Astrocyte (in vitro differentiated cells and primary cell): ENCODE measurements around the gene USP47. TPM values are rescaled to one million over a fixed set of nuclear protein-coding genes. Genes with fewer than 3 reads are reported as not detected.

Experiments
- DNase-seq: peaks from one replicate; pipeline ENCODE4 v3.0.0-alpha.2; 2010; ENCODE audit warnings: low read depth
- FAIRE-seq: peaks from 2 replicates; lab custom pipeline; 2011; peaks lifted over from hg19 to GRCh38; lab: Jason Lieb, UNC
- H2AFZ ChIP-seq: 2 replicates; pipeline ENCODE4 v1.6.0; 2012; ENCODE audit warnings: low read depth, low read length, inconsistent platforms
- H3K27ac ChIP-seq: 2 replicates; pipeline ENCODE4 v1.5.1; 2011; ENCODE audit warnings: low read depth, low read length, inconsistent platforms
- H3K27me3 ChIP-seq: 2 replicates; pipeline ENCODE4 v1.6.0; 2011; ENCODE audit warnings: low read length, inconsistent platforms; ENCODE audit not compliant: insufficient read depth
- H3K36me3 ChIP-seq: 2 replicates; pipeline ENCODE4 v1.5.1; 2011; ENCODE audit warnings: low read length, inconsistent platforms; ENCODE audit not compliant: insufficient read depth
- H3K4me1 ChIP-seq: 2 replicates; pipeline ENCODE4 v1.5.1; 2011; ENCODE audit warnings: low read length, inconsistent platforms; ENCODE audit not compliant: insufficient read depth
- H3K4me2 ChIP-seq: 2 replicates; pipeline ENCODE4 v1.6.0; 2012; ENCODE audit warnings: low read length, inconsistent platforms
- H3K4me3 ChIP-seq: 2 replicates; pipeline ENCODE4 v1.5.1; 2011; ENCODE audit warnings: low read depth, mild to moderate bottlenecking, low read length, inconsistent platforms; ENCODE audit not compliant: insufficient read depth
- H3K79me2 ChIP-seq: 2 replicates; pipeline ENCODE4 v1.6.0; 2012; ENCODE audit warnings: mild to moderate bottlenecking, low read length, inconsistent platforms; ENCODE audit not compliant: insufficient read depth
- H3K9ac ChIP-seq: 2 replicates; pipeline ENCODE4 v1.6.0; 2012; ENCODE audit warnings: mild to moderate bottlenecking, low read length, inconsistent platforms
- H3K9me3 ChIP-seq: 2 replicates; pipeline ENCODE4 v1.5.1; 2012; ENCODE audit warnings: low read depth, mild to moderate bottlenecking, low read length, inconsistent platforms; ENCODE audit not compliant: insufficient read depth
- H4K20me1 ChIP-seq: 2 replicates; pipeline ENCODE4 v1.6.0; 2012; ENCODE audit warnings: low read length, inconsistent platforms; ENCODE audit not compliant: insufficient read depth
- H3K27ac Mint-ChIP-seq: one replicate; pipeline ENCODE4 v1.8.0; 2021; ENCODE audit warnings: mild to moderate bottlenecking, mixed read lengths; ENCODE audit not compliant: unreplicated experiment
- H3K27me3 Mint-ChIP-seq: one replicate; pipeline ENCODE4 v1.8.0; 2021; ENCODE audit warnings: low read depth, mixed read lengths; ENCODE audit not compliant: unreplicated experiment
- H3K36me3 Mint-ChIP-seq: one replicate; pipeline ENCODE4 v1.8.0; 2021; ENCODE audit warnings: low read depth, mixed read lengths; ENCODE audit not compliant: unreplicated experiment
- H3K4me1 Mint-ChIP-seq: one replicate; pipeline ENCODE4 v1.8.0; 2021; ENCODE audit warnings: low read depth, mixed read lengths; ENCODE audit not compliant: unreplicated experiment
- H3K4me3 Mint-ChIP-seq: one replicate; pipeline ENCODE4 v1.8.0; 2021; ENCODE audit warnings: mild to moderate bottlenecking, moderate library complexity, mixed read lengths; ENCODE audit not compliant: unreplicated experiment
- H3K9me3 Mint-ChIP-seq: one replicate; pipeline ENCODE4 v1.8.0; 2021; ENCODE audit warnings: mild to moderate bottlenecking, mixed read lengths; ENCODE audit not compliant: unreplicated experiment
- EZH2 ChIP-seq: IDR thresholded peaks from 2 replicates; pipeline ENCODE4 v1.6.1; 2012; ENCODE audit warnings: mild to moderate bottlenecking, low read length, inconsistent platforms; ENCODE audit not compliant: insufficient read depth
- total RNA-seq: library from RNA; stranded (reverse); gene quantifications from 2 replicates; pipeline ENCODE4 v1.2.1, GENCODE V29; 2021
- TF ChIP-seq, protein P1 (sequence below): IDR thresholded peaks from 2 replicates; pipeline ENCODE4 v1.5.1; 2011; ENCODE audit warnings: low read depth, mild to moderate bottlenecking, inconsistent platforms, low read length, moderate library complexity; ENCODE audit not compliant: insufficient read depth

The USP47 gene
- total RNA-seq, 1 donor from 2014 or later = 49.5 TPM

DNA sequence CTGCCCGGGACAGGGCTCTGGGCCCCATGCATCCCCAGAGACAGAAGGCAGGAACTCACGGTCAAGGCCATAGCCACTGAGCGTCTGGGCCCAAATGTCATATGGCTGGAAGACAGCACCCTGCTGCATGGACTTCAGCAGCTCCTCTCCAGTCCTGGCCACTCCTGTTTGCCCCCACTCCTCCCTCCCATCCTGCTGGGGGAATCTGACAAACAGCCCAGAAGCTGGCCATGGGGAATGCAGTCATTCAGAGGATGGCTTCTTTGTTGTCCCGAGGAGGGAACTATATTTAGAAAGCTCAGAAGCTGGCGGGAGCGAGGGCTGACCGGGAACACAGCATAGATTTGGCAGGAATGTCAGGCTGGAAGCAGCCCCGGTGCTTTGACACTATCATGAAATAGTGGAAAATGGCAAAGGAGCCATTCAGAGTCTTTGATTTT lies 131.6 kb downstream of the USP47 start:
- no peak overlapping the region for H3K4me3 ChIP-seq
- no peaks in the 10 kb centered on the region for H3K9me3 ChIP-seq
- peaks cover 54% of the 10 kb centered on the region for H3K4me1 Mint-ChIP-seq
- no peaks in the 10 kb centered on the region for H3K27me3 ChIP-seq
- DNase-seq (peak; percentile 83), FAIRE-seq (peak; percentile 74)
- no peak overlapping the region for H2AFZ ChIP-seq
- no peaks in the 10 kb centered on the region for H3K9me3 Mint-ChIP-seq
- peaks cover 28% of the 10 kb centered on the region for H3K36me3 Mint-ChIP-seq
- H3K27ac Mint-ChIP-seq = peak overlapping the region; percentile 84
- no peaks in the 10 kb centered on the region for H3K27me3 Mint-ChIP-seq
- no peak for TF ChIP-seq EZH2
- TF ChIP-seq, protein P1, sequence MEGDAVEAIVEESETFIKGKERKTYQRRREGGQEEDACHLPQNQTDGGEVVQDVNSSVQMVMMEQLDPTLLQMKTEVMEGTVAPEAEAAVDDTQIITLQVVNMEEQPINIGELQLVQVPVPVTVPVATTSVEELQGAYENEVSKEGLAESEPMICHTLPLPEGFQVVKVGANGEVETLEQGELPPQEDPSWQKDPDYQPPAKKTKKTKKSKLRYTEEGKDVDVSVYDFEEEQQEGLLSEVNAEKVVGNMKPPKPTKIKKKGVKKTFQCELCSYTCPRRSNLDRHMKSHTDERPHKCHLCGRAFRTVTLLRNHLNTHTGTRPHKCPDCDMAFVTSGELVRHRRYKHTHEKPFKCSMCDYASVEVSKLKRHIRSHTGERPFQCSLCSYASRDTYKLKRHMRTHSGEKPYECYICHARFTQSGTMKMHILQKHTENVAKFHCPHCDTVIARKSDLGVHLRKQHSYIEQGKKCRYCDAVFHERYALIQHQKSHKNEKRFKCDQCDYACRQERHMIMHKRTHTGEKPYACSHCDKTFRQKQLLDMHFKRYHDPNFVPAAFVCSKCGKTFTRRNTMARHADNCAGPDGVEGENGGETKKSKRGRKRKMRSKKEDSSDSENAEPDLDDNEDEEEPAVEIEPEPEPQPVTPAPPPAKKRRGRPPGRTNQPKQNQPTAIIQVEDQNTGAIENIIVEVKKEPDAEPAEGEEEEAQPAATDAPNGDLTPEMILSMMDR = no peak
- no peaks in the 10 kb centered on the region for H3K36me3 ChIP-seq
- no peaks in the 10 kb centered on the region for H4K20me1 ChIP-seq
- H3K4me1 ChIP-seq = peaks cover 57% of the 10 kb centered on the region
- H3K27ac ChIP-seq = peak overlapping the region; percentile 73
- H3K9ac ChIP-seq = peak overlapping the region; percentile 61
- H3K4me2 ChIP-seq = peak overlapping the region; percentile 50
- peak overlapping the region; percentile 45 for H3K4me3 Mint-ChIP-seq
- H3K79me2 ChIP-seq = peaks cover 25% of the 10 kb centered on the region

DNA sequence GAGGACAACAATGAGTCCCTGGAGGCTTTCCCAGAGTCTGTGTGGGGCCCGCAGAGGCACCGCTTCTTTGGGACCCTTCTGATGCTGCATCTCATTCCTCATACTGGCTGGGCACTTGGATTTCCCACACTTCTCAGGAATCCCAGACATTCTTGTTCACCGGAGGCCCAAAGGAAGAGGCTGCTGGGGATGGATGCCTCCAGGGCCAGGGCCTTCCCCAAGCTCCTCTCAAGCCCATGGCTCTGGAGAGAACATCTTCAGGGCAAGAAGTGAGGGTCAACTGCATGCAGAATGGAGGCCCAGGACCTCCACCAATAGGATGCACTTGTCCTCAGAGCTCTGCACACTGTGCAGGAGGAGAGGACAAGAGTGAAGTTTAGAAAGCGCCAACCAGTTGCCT lies 132.1 kb downstream of the USP47 start:
- H3K79me2 ChIP-seq = peaks cover 27% of the 10 kb centered on the region
- DNase-seq = peak; percentile 55
- H3K4me2 ChIP-seq = peak overlapping the region; percentile 50
- no peaks in the 10 kb centered on the region for H3K27me3 ChIP-seq
- no peak overlapping the region for H2AFZ ChIP-seq
- TF ChIP-seq, protein P1 = no peak
- TF ChIP-seq EZH2 = no peak
- no peaks in the 10 kb centered on the region for H3K9me3 ChIP-seq
- H3K4me3 ChIP-seq = no peak overlapping the region
- peaks cover 59% of the 10 kb centered on the region for H3K4me1 Mint-ChIP-seq
- no peak overlapping the region for H3K4me3 Mint-ChIP-seq
- no peaks in the 10 kb centered on the region for H3K9me3 Mint-ChIP-seq
- H3K36me3 Mint-ChIP-seq = peaks cover 28% of the 10 kb centered on the region
- H3K9ac ChIP-seq = peak overlapping the region; percentile 61
- peak overlapping the region; percentile 73 for H3K27ac ChIP-seq
- no peaks in the 10 kb centered on the region for H4K20me1 ChIP-seq
- peak overlapping the region; percentile 84 for H3K27ac Mint-ChIP-seq
- H3K27me3 Mint-ChIP-seq = no peaks in the 10 kb centered on the region
- peaks cover 58% of the 10 kb centered on the region for H3K4me1 ChIP-seq
- no peak for FAIRE-seq
- H3K36me3 ChIP-seq = no peaks in the 10 kb centered on the region
